Gastrocnemius medialis (tissue), 4 donors: ENCODE measurements around the gene FBXW4. TPM values are rescaled to one million over a fixed set of nuclear protein-coding genes. Genes with fewer than 3 reads are reported as not detected.

Experiments used
- ATAC-seq, 2 donors: fragments of 150-250 bp; one replicate each; pipeline ENCODE4 v1.9.1; 2016
- DNase-seq, 2 donors: peaks; one replicate each; pipeline ENCODE4 v3.0.0-alpha.2; 2019
- H3K27ac ChIP-seq, 4 donors: fragments of 200-600 bp; sonication (generic); 1 replicate in 1 of 4; 2 replicates in 3 of 4; pipeline ENCODE4 v1.5.1; 2016 to 2018; ENCODE audit warnings: mild to moderate bottlenecking in 2 of 4, moderate library complexity in 1 of 4
- H3K27me3 ChIP-seq, 3 donors: fragments of 200-600 bp; sonication (generic) in 2 of 3; 1 replicate in 1 of 3; 2 replicates in 2 of 3; pipeline versions ENCODE4 v1.5.1 to v1.6.0; 2016 to 2019; ENCODE audit warnings: mild to moderate bottlenecking in 1 of 3, moderate library complexity in 1 of 3
- H3K36me3 ChIP-seq, 2 donors: fragments of 200-600 bp; sonication (generic) in 1 of 2; one replicate each; pipeline ENCODE4 v1.5.1; 2017 to 2018
- H3K4me1 ChIP-seq, 2 donors: fragments of 200-600 bp; sonication (generic) in 1 of 2; one replicate each; pipeline ENCODE4 v1.5.1; 2016 to 2017; ENCODE audit warnings: mild to moderate bottlenecking in 2 of 2
- H3K4me3 ChIP-seq, 4 donors: fragments of 200-600 bp; sonication (generic) in 3 of 4; 1 replicate in 1 of 4; 2 replicates in 3 of 4; pipeline ENCODE4 v1.5.1; 2016 to 2019; ENCODE audit warnings: mild to moderate bottlenecking in 2 of 4
- H3K9me3 ChIP-seq, 3 donors: fragments of 200-600 bp; sonication (generic) in 2 of 3; 1 replicate in 1 of 3; 2 replicates in 2 of 3; pipeline ENCODE4 v1.5.1; 2016 to 2019
- CTCF ChIP-seq, 5 experiments: fragments of 450-650 bp in 3 of 5; fragments of 200-600 bp in 2 of 5; sonication (generic) in 2 of 5; IDR thresholded peaks in 4 of 5; conservative IDR thresholded peaks in 1 of 5; 1 replicate in 4 of 5; 2 replicates in 1 of 5; pipeline ENCODE4 v1.5.1; 2016 to 2019; ENCODE audit warnings: antibody characterized with exemption in 5 of 5, mild to moderate bottlenecking in 3 of 5, moderate library complexity in 3 of 5
- POLR2A ChIP-seq, 2 donors: fragments of 450-650 bp; IDR thresholded peaks; one replicate each; pipeline ENCODE4 v1.6.1; 2017; ENCODE audit warnings: antibody characterized with exemption in 2 of 2, mild to moderate bottlenecking in 2 of 2, moderate library complexity in 2 of 2
- in situ Hi-C, 4 donors: fragments of 200-750 bp; cut with MboI; loops; one replicate each; pipeline versions ENCODE4 v1.15.0 to v1.8.0; 2017; ENCODE audit warnings: low sequenced_read_pairs in 4 of 4
- intact Hi-C: fragments of 100-400 bp; cut with DNase I; formaldehyde crosslinking; loops from one replicate; pipeline ENCODE4 v1.15.1; 2023; ENCODE audit warnings: low total_unique reads
- microRNA-seq, 2 donors: library from miRNA; unstranded; fragments of <30 nt; microRNA quantifications; one replicate each; pipeline ENCODE4, GENCODE V29; 2016; ENCODE audit warnings: borderline replicate concordance in 2 of 2
- total RNA-seq, 4 donors: library from RNA; depleted of rRNA; stranded (reverse); fragments of >200 nt; gene quantifications; one replicate each; pipeline versions ENCODE4 v1.1.0 to v1.2.3, GENCODE V29; 2016

FBXW4 gene
- total RNA-seq, 4 donors from 2014 or later = 43.1 to 72.6 (median 70.2) TPM

GRCh38 chr10:101563497-101564040, 131.4 kb downstream of the FBXW4 start:
- no peak for TF ChIP-seq POLR2A (IDR thresholded peaks at IDR 0.05)
- no peak for TF ChIP-seq CTCF (IDR thresholded peaks at IDR 0.05 in 4 of 5, conservative IDR thresholded peaks at IDR 0.05 in 1 of 5)
- peaks cover 19 to 38% (median 34%) of the 10 kb centered on the region in 3 donors for H3K27me3 ChIP-seq
- no peaks in the 10 kb centered on the region for H3K36me3 ChIP-seq
- no peak overlapping the region for H3K4me3 ChIP-seq
- DNase-seq = no peak
- in situ Hi-C loops (loop anchor here (10.0 to 25.0 kb wide), 4 partner anchors 251 to 349 kb away; no protein-coding TSS in a partner anchor), intact Hi-C loops (no loop called here)
- ATAC-seq = no peak
- peaks cover 0 to 7% of the 10 kb centered on the region in 2 donors for H3K4me1 ChIP-seq
- no peaks in the 10 kb centered on the region for H3K9me3 ChIP-seq
- no peak overlapping the region for H3K27ac ChIP-seq

GRCh38 chr10:101563007-101563406, 132.0 kb downstream of the FBXW4 start:
- in situ Hi-C loops = loop anchor here (10.0 to 25.0 kb wide), 4 partner anchors 251 to 348 kb away; no protein-coding TSS in a partner anchor
- no peak overlapping the region for H3K4me3 ChIP-seq
- peaks cover 19 to 32% (median 30%) of the 10 kb centered on the region in 3 donors for H3K27me3 ChIP-seq
- no peak for TF ChIP-seq POLR2A (IDR thresholded peaks at IDR 0.05)
- no peak for TF ChIP-seq CTCF (IDR thresholded peaks at IDR 0.05 in 4 of 5, conservative IDR thresholded peaks at IDR 0.05 in 1 of 5)
- H3K4me1 ChIP-seq = peaks cover 0 to 7% of the 10 kb centered on the region in 2 donors
- intact Hi-C loops = no loop called here
- ATAC-seq (no peak), DNase-seq (no peak)
- no peaks in the 10 kb centered on the region for H3K9me3 ChIP-seq
- no peak overlapping the region for H3K27ac ChIP-seq
- no peaks in the 10 kb centered on the region for H3K36me3 ChIP-seq

- H3K9me3 ChIP-seq = no peaks in the 10 kb centered on the region
- TF ChIP-seq CTCF (IDR thresholded peaks at IDR 0.05 in 4 of 5, conservative IDR thresholded peaks at IDR 0.05 in 1 of 5) (no peak), POLR2A (IDR thresholded peaks at IDR 0.05) (no peak)
- intact Hi-C loops (no loop called here), in situ Hi-C loops (loop anchor here (10.0 to 25.0 kb wide), 4 partner anchors 250 to 347 kb away; no protein-coding TSS in a partner anchor)
- no peak for DNase-seq
- no peak overlapping the region for H3K27ac ChIP-seq
- H3K36me3 ChIP-seq = no peaks in the 10 kb centered on the region
- peaks cover 14 to 25% (median 23%) of the 10 kb centered on the region in 3 donors for H3K27me3 ChIP-seq
- H3K4me1 ChIP-seq = peaks cover 0 to 7% of the 10 kb centered on the region in 2 donors
- no peak for ATAC-seq
- H3K4me3 ChIP-seq = no peak overlapping the region
These were observed 132.7 kb downstream of the FBXW4 start for GRCh38 chr10:101562231-101562630.

- DNase-seq = no peak
- H3K36me3 ChIP-seq = no peaks in the 10 kb centered on the region
- H3K27me3 ChIP-seq = peaks cover 5 to 16% (median 16%) of the 10 kb centered on the region in 3 donors
- no peaks in the 10 kb centered on the region for H3K9me3 ChIP-seq
- in situ Hi-C loops = loop anchor here (10.0 to 25.0 kb wide), 4 partner anchors 249 to 346 kb away; no protein-coding TSS in a partner anchor
- no peak overlapping the region for H3K4me3 ChIP-seq
- no peak overlapping the region for H3K27ac ChIP-seq
- intact Hi-C loops = no loop called here
- ATAC-seq = no peak
- H3K4me1 ChIP-seq = peaks cover 0 to 3% of the 10 kb centered on the region in 2 donors
- TF ChIP-seq POLR2A (IDR thresholded peaks at IDR 0.05) (no peak), CTCF (IDR thresholded peaks at IDR 0.05 in 4 of 5, conservative IDR thresholded peaks at IDR 0.05 in 1 of 5) (no peak)
These were observed 133.7 kb downstream of the FBXW4 start for GRCh38 chr10:101561068-101561915.

Small RNAs within 50 kb of the gene (microRNA-seq; reads per million reads assigned to microRNA genes)
- gene MIR3158-1 = 0 reads per million in 2 donors
- gene MIR3158-2 = 0 reads per million in 2 donors

Other genes with a start within 250 kb of the FBXW4 start
- 10 to 100 TPM; 15.4 to 33.1 (median 29.4) TPM for gene POLL, start 106.9 kb downstream of the FBXW4 start, total RNA-seq
- gene DPCD, start 106.8 kb downstream of the FBXW4 start, total RNA-seq = 10 to 100 TPM; 17.8 to 38.4 (median 22.9) TPM
- not detected for gene FGF8, start 80.9 kb upstream of the FBXW4 start, total RNA-seq
- gene NPM3, start 88.3 kb upstream of the FBXW4 start, total RNA-seq = 10 to 100 TPM; 12.9 to 37.0 (median 16.0) TPM
- gene OGA, start 123.3 kb upstream of the FBXW4 start, total RNA-seq = 10 to 100 TPM; 25.8 to 85.5 (median 48.3) TPM
- 1 to 10 TPM in 1 of 4 donors, under 1 TPM in 2, not detected in 1; 0.33 to 2.4 (median 0.39) TPM for gene KCNIP2, start 148.6 kb upstream of the FBXW4 start, total RNA-seq